GM10266 (cell line): ENCODE data around the gene INTS11.

Experiments used
- DNase-seq: peaks from one replicate; pipeline ENCODE4 v3.0.0; 2012; ENCODE audit errors: extremely low spot score
- CTCF ChIP-seq: IDR thresholded peaks from 2 replicates; pipeline ENCODE4 v1.5.1; 2012; ENCODE audit warnings: mild to moderate bottlenecking, low read depth; ENCODE audit not compliant: control insufficient read depth, insufficient read depth; ENCODE audit errors: missing control alignments

The INTS11 gene

GRCh38 chr1:1367315-1367714, 42.9 kb upstream of the INTS11 start:
- TF ChIP-seq CTCF: no peak
- no peak for DNase-seq

- no peak for DNase-seq
- TF ChIP-seq CTCF: no peak
Observed at GRCh38 chr1:1366699-1367066, 42.2 kb upstream of the INTS11 start.

- no peak for DNase-seq
- TF ChIP-seq CTCF: no peak
Observed at GRCh38 chr1:1365875-1366698, 41.6 kb upstream of the INTS11 start.

GRCh38 chr1:1364266-1364665, 39.8 kb upstream of the INTS11 start:
- TF ChIP-seq CTCF: no peak
- DNase-seq: no peak

GRCh38 chr1:1361982-1362423, 37.5 kb upstream of the INTS11 start:
- DNase-seq: no peak
- no peak for TF ChIP-seq CTCF

- no peak for TF ChIP-seq CTCF
- no peak for DNase-seq
Observed at GRCh38 chr1:1361233-1361981, 36.9 kb upstream of the INTS11 start.
